Measurements from ENCODE around the gene KLK3. TPM values are rescaled to one million over a fixed set of nuclear protein-coding genes. Genes with fewer than 3 reads are reported as not detected.

Gene KLK3
- total RNA-seq, 2 donors from 2014 or later, result not detected

DNA sequence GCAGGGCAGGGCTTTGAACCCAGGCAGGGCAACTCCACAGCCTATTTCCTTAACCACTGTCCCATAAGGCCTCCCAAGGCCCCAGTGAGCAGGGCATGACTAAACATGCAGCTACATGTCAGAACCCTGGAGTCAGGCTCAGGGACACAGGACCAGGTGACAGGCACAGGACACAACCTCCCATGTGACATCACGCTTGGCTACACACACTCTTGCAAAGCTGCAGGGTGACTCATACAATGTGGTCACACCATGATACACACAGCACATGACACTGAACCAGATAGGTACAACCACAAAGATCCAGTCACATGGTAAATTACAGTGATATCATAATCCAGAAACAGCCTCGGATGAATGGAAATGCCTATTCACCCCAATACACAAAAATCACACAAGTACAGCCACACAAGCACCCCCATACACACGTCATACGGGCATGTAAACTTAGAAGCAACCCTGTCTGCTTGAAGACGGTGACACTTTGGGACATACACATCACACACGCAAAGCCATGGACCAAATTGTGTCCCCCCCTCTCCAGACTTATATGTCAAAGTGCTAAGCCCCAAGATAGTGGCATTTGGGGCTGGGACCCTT, 42.0 kb downstream of the KLK3 start:
- no peak overlapping the region for H3K27ac ChIP-seq
- H3K4me3 ChIP-seq, result no peak overlapping the region
- H3K36me3 ChIP-seq, result no peaks in the 10 kb centered on the region
- TF ChIP-seq, protein P1, sequence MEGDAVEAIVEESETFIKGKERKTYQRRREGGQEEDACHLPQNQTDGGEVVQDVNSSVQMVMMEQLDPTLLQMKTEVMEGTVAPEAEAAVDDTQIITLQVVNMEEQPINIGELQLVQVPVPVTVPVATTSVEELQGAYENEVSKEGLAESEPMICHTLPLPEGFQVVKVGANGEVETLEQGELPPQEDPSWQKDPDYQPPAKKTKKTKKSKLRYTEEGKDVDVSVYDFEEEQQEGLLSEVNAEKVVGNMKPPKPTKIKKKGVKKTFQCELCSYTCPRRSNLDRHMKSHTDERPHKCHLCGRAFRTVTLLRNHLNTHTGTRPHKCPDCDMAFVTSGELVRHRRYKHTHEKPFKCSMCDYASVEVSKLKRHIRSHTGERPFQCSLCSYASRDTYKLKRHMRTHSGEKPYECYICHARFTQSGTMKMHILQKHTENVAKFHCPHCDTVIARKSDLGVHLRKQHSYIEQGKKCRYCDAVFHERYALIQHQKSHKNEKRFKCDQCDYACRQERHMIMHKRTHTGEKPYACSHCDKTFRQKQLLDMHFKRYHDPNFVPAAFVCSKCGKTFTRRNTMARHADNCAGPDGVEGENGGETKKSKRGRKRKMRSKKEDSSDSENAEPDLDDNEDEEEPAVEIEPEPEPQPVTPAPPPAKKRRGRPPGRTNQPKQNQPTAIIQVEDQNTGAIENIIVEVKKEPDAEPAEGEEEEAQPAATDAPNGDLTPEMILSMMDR (IDR thresholded peaks at IDR 0.05), result no peak
- ATAC-seq (ENCODE audit: insufficient number of reproducible peaks, low FRiP score, low read depth) (no peak), DNase-seq (ENCODE audit: low spot score) (no peak)
- no peaks in the 10 kb centered on the region for H3K27me3 ChIP-seq (replicated peaks; ENCODE audit: insufficient read depth)
- no peaks in the 10 kb centered on the region for H3K4me1 ChIP-seq (ENCODE audit: control insufficient read depth in 1 of 2, low read depth in 2 of 2)
- no peaks in the 10 kb centered on the region for H3K9me3 ChIP-seq

DNA sequence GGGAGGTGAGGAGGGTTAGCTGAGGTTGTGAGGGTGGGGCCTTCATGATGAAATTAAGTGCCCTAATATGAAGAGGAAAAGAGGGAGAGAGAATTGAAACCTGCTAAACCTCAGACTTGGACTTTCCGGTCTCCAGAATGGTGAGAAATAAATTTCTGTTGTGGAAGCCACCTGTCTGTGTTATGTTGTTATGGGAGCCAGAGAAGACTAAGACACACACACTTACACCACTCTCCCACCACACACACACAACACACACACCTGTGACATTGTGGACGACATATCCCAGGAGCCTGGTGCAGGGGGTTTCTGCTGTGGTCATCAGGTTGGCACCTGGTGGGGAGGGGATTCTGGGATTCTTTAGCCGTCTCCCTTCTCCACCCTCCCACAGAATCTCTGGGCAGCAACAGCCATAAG, 42.5 kb downstream of the KLK3 start:
- Histone ChIP-seq H3K9me3 (no peaks in the 10 kb centered on the region), H3K36me3 (no peaks in the 10 kb centered on the region), H3K27me3 (replicated peaks; ENCODE audit: insufficient read depth) (no peaks in the 10 kb centered on the region), H3K27ac (no peak overlapping the region), H3K4me3 (no peak overlapping the region), H3K4me1 (ENCODE audit: control insufficient read depth in 1 of 2, low read depth in 2 of 2) (no peaks in the 10 kb centered on the region)
- DNase-seq (ENCODE audit: low spot score) (no peak), ATAC-seq (ENCODE audit: insufficient number of reproducible peaks, low FRiP score, low read depth) (no peak)
- TF ChIP-seq, protein P1 (IDR thresholded peaks at IDR 0.05), result no peak

DNA sequence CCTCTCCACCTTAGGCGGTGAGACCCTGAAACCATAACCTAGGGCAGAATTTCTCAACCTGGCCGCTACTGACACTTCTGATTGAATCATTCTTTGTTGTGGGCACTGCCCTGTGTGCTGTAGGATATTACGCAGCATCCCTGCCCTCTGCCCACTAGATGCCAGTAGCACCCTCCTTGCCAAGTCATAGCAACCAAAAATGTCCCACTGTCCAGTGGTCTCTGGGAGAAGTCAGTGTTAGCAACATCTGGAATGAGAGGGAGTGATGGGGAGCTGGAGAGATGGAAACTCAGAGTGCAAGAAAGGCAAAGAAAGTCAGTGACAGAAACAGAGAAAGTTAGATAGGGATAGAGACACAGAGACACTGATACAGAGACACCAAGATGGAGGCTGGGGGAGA, 42.9 kb downstream of the KLK3 start:
- no peak for DNase-seq (ENCODE audit: low spot score)
- TF ChIP-seq, protein P1 (IDR thresholded peaks at IDR 0.05), result no peak
- Histone ChIP-seq H3K9me3 (no peaks in the 10 kb centered on the region), H3K4me3 (no peak overlapping the region), H3K27me3 (replicated peaks; ENCODE audit: insufficient read depth) (no peaks in the 10 kb centered on the region), H3K36me3 (no peaks in the 10 kb centered on the region), H3K27ac (no peak overlapping the region), H3K4me1 (ENCODE audit: control insufficient read depth in 1 of 2, low read depth in 2 of 2) (no peaks in the 10 kb centered on the region)
- no peak for ATAC-seq (ENCODE audit: insufficient number of reproducible peaks, low FRiP score, low read depth)

DNA sequence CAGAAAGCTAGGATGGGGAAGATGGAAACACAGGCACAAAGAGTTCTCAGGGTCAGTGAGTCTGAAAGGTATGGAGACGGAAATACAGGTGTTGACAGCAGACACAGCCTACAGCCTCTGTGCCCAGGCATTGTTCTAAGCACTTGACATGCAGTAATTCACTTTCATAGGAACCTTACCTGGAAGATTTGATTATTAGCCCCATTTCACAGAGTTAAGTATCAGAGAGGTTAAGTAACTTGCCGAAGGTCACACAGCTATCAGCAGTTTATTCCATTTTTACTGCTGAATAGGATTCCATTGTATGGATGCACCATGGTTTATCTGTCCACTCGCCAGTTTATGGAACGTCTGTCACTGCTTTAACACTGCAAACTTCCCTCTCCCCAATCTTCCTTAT, 43.3 kb downstream of the KLK3 start:
- TF ChIP-seq, protein P1 (IDR thresholded peaks at IDR 0.05), result no peak

DNA sequence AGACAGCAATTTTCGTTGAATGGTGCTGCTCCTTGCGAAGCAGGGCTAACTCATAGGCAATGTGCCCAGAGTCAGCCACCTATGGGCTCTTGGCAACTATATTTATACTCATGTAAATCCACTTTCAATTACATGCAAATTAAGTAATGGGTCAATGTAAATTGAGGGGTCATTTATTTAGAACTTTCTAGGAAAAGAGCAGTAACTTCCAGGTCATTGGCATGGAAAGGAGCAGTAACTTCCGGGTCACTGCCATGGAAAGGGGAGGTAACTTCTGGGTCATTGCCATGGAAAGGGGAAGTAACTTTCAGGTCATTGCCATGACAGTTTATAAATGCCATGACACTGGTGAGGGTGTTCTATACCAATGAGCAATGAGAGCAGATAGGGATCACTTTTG, 44.9 kb downstream of the KLK3 start:
- H3K4me1 ChIP-seq (ENCODE audit: control insufficient read depth in 1 of 2, low read depth in 2 of 2), result no peaks in the 10 kb centered on the region
- no peak overlapping the region for H3K4me3 ChIP-seq
- ATAC-seq (ENCODE audit: insufficient number of reproducible peaks, low FRiP score, low read depth), result no peak
- H3K27me3 ChIP-seq (replicated peaks; ENCODE audit: insufficient read depth), result no peaks in the 10 kb centered on the region
- TF ChIP-seq, protein P1 (IDR thresholded peaks at IDR 0.05), result no peak
- DNase-seq (ENCODE audit: low spot score), result no peak
- H3K36me3 ChIP-seq, result no peaks in the 10 kb centered on the region
- no peaks in the 10 kb centered on the region for H3K9me3 ChIP-seq
- no peak overlapping the region for H3K27ac ChIP-seq

More for the DNA sequence above, 43.3 kb downstream of the KLK3 start:
- H3K4me3 ChIP-seq, result no peak overlapping the region
- no peaks in the 10 kb centered on the region for H3K9me3 ChIP-seq
- H3K36me3 ChIP-seq, result no peaks in the 10 kb centered on the region
- ATAC-seq (ENCODE audit: insufficient number of reproducible peaks, low FRiP score, low read depth), result no peak
- H3K4me1 ChIP-seq (ENCODE audit: control insufficient read depth in 1 of 2, low read depth in 2 of 2), result no peaks in the 10 kb centered on the region
- H3K27ac ChIP-seq, result no peak overlapping the region
- H3K27me3 ChIP-seq (replicated peaks; ENCODE audit: insufficient read depth), result no peaks in the 10 kb centered on the region
- no peak for DNase-seq (ENCODE audit: low spot score)

Data from thoracic aorta (tissue), 2 donors.